Thyroid gland (tissue), 4 donors: ENCODE data around the gene CFAP126. TPM values are rescaled to one million over a fixed set of nuclear protein-coding genes. Genes with fewer than 3 reads are reported as not detected.
"Not testable (repeated sequence)": the region's sequence is repeated elsewhere in the genome, so short reads cannot be mapped to it uniquely, and the experiment has no call there.

Source experiments
- DNase-seq, 2 donors: peaks; one replicate each; pipeline ENCODE4 v3.0.0-alpha.2; 2019
- H3K27ac ChIP-seq, 3 donors: fragments of 200-600 bp; sonication (generic); 1 replicate in 2 of 3; 2 replicates in 1 of 3; pipeline ENCODE4 v1.5.1; 2016 to 2019; ENCODE audit warnings: mild to moderate bottlenecking in 1 of 3, moderate library complexity in 1 of 3
- H3K27me3 ChIP-seq: fragments of 200-600 bp; sonication (generic); one replicate; pipeline ENCODE4 v1.5.1; 2019
- H3K36me3 ChIP-seq, 2 donors: fragments of 200-600 bp; sonication (generic); one replicate each; pipeline ENCODE4 v1.5.1; 2016 to 2019
- H3K4me1 ChIP-seq, 2 donors: fragments of 200-600 bp; sonication (generic); one replicate each; pipeline ENCODE4 v1.5.1; 2017 to 2019
- H3K4me3 ChIP-seq, 3 donors: fragments of 200-600 bp; sonication (generic); replicated peaks in 1 of 3; 1 replicate in 2 of 3; 2 replicates in 1 of 3; pipeline ENCODE4 v1.5.1; 2016; ENCODE audit warnings: mild to moderate bottlenecking in 1 of 3
- H3K9me3 ChIP-seq: fragments of 200-600 bp; sonication (generic); one replicate; pipeline ENCODE4 v1.5.1; 2017
- CTCF ChIP-seq, 6 experiments: fragments of 200-600 bp in 3 of 6; fragments of 450-650 bp in 3 of 6; sonication (generic) in 3 of 6; IDR thresholded peaks; one replicate each; pipeline ENCODE4 v1.5.1; 2016 to 2019; ENCODE audit warnings: antibody characterized with exemption in 6 of 6, mild to moderate bottlenecking in 2 of 6, inconsistent platforms in 1 of 6, moderate library complexity in 1 of 6
- POLR2A ChIP-seq, 2 donors: fragments of 450-650 bp; IDR thresholded peaks; one replicate each; pipeline ENCODE4 v1.6.1; 2017; ENCODE audit warnings: antibody characterized with exemption in 2 of 2, mild to moderate bottlenecking in 2 of 2, moderate library complexity in 1 of 2
- WGBS, 2 donors: methylation state at CpG; one replicate each; pipeline ENCODE4 v1.1.5; 2017; 5-methylcytosine and 5-hydroxymethylcytosine counted together
- intact Hi-C: fragments of 100-400 bp; cut with DNase I; formaldehyde crosslinking; loops from one replicate; pipeline ENCODE4 v1.15.1; 2023
- total RNA-seq, 4 donors: library from RNA; depleted of rRNA; stranded (reverse); fragments of >200 nt; gene quantifications; one replicate each; pipeline ENCODE4 v1.2.3, GENCODE V29; 2016

The CFAP126 gene
- total RNA-seq, 4 donors from 2014 or later, result not detected

- H3K4me1 ChIP-seq, result no peaks in the 10 kb centered on the region
- H3K27ac ChIP-seq, result no peak overlapping the region
- no peaks in the 10 kb centered on the region for H3K9me3 ChIP-seq
- H3K4me3 ChIP-seq, result no peak overlapping the region
- no peak for TF ChIP-seq CTCF (IDR thresholded peaks at IDR 0.05)
- no peak for TF ChIP-seq POLR2A (IDR thresholded peaks at IDR 0.05)
- intact Hi-C loops, result no loop called here
- no peaks in the 10 kb centered on the region for H3K36me3 ChIP-seq
- H3K27me3 ChIP-seq, result no peaks in the 10 kb centered on the region
- 81 to 90% methylated on average over 11 of the region's 11 CpGs for whole genome bisulfite sequencing, 2 donors
- no peak for DNase-seq
Measured at GRCh38 chr1:161404051-161404597, 36.4 kb upstream of the CFAP126 start.

- H3K27ac ChIP-seq, result no peak overlapping the region
- no peak for DNase-seq
- no peak overlapping the region for H3K4me3 ChIP-seq
- WGBS, 2 donors, result 93 to 95% methylated on average over 3 of the region's 3 CpGs
- TF ChIP-seq CTCF (IDR thresholded peaks at IDR 0.05), result no peak
- no peak for TF ChIP-seq POLR2A (IDR thresholded peaks at IDR 0.05)
- peaks cover 5 to 9% of the 10 kb centered on the region in 2 donors for H3K4me1 ChIP-seq
- no peaks in the 10 kb centered on the region for H3K9me3 ChIP-seq
- intact Hi-C loops, result no loop called here
- no peaks in the 10 kb centered on the region for H3K27me3 ChIP-seq
- no peaks in the 10 kb centered on the region for H3K36me3 ChIP-seq
Measured at GRCh38 chr1:161402446-161402845, 34.8 kb upstream of the CFAP126 start.

- peak overlapping the region; percentile 100 for H3K27ac ChIP-seq
- WGBS, 2 donors, result 0 to 1% methylated on average over 36 to 44 of the region's 53 CpGs
- peak overlapping the region; percentile 4 to 90 (median 77) for H3K4me3 ChIP-seq
- H3K27me3 ChIP-seq, result no peaks in the 10 kb centered on the region
- no peaks in the 10 kb centered on the region for H3K36me3 ChIP-seq
- intact Hi-C loops, result no loop called here
- H3K9me3 ChIP-seq, result no peaks in the 10 kb centered on the region
- peak; percentile 90 to 92 for DNase-seq
- TF ChIP-seq POLR2A (IDR thresholded peaks at IDR 0.05) (peak in 1 of 2 donors; percentile 73), CTCF (IDR thresholded peaks at IDR 0.05) (peak in 4 of 6 experiments; percentile 35 to 46 (median 40))
- peaks cover 5 to 9% of the 10 kb centered on the region in 2 donors for H3K4me1 ChIP-seq
Measured at GRCh38 chr1:161399257-161399998, 31.8 kb upstream of the CFAP126 start.

- Histone ChIP-seq H3K36me3 (no peaks in the 10 kb centered on the region), H3K4me1 (peaks cover 5 to 9% of the 10 kb centered on the region in 2 donors), H3K9me3 (no peaks in the 10 kb centered on the region), H3K4me3 (peak overlapping the region; percentile 4 to 90 (median 77)), H3K27me3 (no peaks in the 10 kb centered on the region), H3K27ac (peak overlapping the region; percentile 100)
- WGBS, 2 donors, result 12 to 18% methylated on average over 17 of the region's 17 CpGs
- TF ChIP-seq CTCF (IDR thresholded peaks at IDR 0.05) (no peak), POLR2A (IDR thresholded peaks at IDR 0.05) (no peak)
- DNase-seq, result no peak
- intact Hi-C loops, result no loop called here
Measured at GRCh38 chr1:161398900-161399256, 31.2 kb upstream of the CFAP126 start.

GRCh38 chr1:161397038-161397437 is 29.4 kb upstream of the CFAP126 start:
- not testable (repeated sequence) for H3K4me1 ChIP-seq

More at GRCh38 chr1:161397038-161397437, 29.4 kb upstream of the CFAP126 start:
- DNase-seq, H3K36me3 ChIP-seq, H3K9me3 ChIP-seq, intact Hi-C loops, H3K27me3 ChIP-seq, H3K4me3 ChIP-seq, H3K27ac ChIP-seq: not testable (repeated sequence)
- WGBS, 2 donors, result 93 to 96% methylated on average over 8 of the region's 8 CpGs
